NCI-H1048 (cell line): ENCODE measurements around the gene PLCL2.
A peak's percentile ranks its signal among the peaks of the same experiment; 100 is the strongest.

Source experiments
- DNase-seq: peaks from one replicate; lab custom pipeline; 2025; lab: John Stamatoyannopoulos, UW

Gene PLCL2

DNA sequence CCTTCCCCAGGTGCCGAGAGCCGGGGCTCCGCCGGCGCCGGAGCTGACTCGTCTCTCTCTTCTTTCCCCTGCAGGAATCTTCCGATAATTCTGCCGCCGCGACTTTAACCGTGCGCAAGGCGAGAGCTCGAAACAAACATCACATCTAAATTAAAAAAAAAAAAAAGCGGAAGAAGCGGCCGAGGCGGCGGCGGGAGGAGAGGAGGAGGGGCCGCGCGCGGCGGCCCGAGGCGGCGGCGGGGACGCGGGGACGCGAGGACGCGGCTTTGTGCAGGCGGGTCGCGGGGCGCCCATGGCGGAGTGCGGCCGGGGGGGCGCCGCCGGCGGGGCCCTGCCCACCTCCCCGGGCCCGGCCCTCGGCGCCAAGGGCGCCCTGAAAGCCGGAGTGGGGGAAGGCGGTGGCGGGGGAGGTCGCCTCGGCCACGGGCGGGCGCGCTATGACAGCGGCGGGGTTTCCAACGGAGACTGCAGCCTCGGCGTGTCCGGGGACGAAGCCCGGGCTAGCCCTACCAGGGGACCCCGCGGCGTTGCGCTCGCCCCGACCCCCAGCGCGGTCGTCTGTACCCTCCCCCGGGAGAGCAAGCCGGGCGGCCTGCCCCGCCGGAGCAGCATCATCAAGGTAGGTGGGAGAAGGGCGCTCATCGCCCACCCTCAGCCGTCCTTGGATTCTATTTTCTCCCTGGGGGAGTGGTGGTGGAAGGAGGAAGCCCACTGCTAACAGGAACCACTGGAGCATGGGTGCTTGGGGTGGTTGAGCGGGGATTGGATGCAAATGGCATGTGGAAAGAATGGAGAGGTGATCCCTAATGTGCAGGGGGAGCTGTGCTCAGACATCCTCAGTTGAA, at the start of gene PLCL2:
TSS of gene PLCL2 (plus strand) at position 208 of the 845 bp plus-strand sequence. CDS start at position 293, 85 bp downstream.
- DNase-seq, result no peak

DNA sequence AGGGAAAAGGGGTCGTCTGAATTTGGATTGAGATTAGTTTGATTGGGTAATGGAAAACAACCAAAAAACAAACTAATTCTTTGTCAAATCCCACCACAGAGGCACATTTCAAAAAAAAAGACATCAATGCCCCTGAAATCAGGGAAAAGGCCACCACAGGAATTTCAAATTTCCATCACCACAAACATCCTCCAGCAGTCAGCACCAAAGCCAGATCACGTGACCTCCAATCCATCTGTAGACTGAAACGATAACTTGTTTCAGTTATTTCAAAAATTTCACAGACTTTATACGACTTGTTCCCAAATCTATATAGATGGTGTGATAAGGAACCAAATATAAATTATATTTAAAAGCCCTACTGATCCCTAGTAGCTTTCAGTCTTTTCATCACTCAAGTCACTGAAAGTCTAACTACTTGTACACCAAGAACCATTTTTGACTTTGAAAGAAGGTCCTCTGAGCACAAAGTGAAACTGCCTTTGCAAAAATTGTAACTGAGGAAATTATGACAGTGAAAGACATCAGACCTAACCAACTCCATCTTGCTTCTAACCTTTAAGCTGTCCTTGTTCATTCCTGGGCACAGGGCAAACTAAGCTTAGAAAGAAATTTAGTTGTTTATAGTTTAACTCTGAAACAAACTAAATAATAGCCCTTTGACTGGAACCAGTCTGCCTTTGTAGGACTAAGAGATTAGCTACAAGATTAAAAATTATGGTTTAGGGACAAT, 48.1 kb upstream of the PLCL2 start:
- DNase-seq, result no peak

DNA sequence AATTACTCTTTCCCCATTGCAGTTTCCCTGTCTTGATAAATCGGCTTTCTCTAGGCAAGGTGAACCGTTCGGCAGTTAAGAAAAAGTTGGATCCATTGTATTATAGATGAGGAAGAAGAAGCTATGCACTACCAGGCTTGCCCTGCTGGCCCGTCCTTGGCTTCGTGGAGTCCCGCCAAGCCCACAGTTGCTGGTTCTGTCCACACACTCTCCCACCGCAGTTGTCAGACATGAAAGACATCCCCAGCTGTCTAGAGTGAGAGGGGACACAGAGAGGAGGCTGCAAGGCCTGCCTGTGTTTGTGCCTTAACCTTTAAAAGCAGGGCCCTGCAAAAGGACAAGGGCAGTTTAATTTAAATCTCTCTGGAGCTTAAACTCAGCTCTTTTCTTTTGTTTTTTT, 47.2 kb upstream of the PLCL2 start:
- DNase-seq, result no peak

DNA sequence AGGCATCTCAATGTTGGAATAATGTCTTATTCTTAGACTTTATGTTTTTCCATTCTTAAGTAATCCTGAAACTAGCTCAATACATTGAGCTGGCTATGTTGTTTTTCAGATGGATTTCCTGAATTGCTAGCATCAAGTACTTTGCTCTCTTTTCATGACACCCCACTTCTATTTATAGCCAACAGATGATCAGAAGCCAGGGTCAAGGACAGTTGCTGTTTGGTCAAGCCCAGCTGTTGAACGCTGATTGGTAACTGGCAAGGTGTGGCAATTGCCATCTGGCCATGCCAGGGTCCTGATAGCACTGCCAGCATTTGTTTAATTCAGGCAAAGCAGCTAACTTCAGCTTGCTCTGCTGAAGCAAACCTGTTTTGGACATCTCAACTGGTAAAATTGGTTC, 46.2 kb upstream of the PLCL2 start:
- no peak for DNase-seq

DNA sequence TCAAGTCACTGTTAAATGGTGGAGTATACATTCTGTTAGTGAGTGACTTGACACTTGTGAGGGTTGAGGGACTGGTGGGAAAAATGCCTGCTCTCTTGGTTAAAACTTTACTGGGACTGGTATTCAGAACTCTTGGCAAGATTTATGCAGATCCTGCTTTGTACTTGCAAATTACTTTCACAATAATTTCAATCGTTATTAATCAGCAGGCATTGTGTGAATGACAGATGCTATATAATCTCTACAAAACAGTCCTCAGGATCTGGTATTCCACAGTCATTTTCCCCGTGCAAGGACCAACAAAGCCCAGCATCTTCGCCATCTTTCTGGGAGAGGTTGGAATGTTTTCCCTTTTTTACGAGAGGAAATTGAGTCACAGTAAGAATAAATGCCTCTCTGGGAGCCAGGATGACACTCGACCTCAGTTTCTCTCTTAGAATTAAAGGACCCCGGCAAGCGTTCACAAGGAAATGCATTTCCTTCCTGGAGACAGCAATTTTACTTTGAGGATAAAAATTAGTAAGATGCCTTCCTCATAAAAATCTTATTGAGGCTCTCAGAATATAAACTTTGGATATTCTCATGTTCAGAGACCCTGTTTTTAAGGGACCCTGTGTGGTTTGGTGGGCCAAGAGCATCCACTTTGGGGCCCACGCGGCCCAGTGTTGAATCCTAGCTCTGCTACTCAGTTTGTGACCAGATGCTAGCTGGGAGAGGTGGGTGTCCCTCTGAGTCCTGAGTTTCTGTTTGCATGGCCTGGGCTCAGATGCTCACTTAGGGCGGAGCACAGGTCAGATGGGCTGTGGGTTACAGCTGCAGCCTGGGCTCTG, 45.3 kb upstream of the PLCL2 start:
- DNase-seq, result no peak

DNA sequence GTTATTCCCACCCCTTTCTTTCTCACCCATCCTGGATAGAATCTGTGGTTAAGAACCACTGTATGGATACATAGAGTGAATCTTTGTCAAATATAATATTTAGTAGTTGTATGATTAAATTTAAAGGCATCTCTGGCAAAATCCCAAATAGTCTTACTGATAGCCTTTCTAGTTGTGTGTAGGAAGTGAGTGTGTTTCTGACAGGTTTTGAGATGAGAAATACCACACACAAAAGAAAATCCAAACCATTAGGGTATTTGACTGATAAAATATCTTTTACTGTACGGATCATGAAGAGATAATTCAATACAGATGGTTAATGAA, 44.7 kb upstream of the PLCL2 start:
- no peak for DNase-seq

DNA sequence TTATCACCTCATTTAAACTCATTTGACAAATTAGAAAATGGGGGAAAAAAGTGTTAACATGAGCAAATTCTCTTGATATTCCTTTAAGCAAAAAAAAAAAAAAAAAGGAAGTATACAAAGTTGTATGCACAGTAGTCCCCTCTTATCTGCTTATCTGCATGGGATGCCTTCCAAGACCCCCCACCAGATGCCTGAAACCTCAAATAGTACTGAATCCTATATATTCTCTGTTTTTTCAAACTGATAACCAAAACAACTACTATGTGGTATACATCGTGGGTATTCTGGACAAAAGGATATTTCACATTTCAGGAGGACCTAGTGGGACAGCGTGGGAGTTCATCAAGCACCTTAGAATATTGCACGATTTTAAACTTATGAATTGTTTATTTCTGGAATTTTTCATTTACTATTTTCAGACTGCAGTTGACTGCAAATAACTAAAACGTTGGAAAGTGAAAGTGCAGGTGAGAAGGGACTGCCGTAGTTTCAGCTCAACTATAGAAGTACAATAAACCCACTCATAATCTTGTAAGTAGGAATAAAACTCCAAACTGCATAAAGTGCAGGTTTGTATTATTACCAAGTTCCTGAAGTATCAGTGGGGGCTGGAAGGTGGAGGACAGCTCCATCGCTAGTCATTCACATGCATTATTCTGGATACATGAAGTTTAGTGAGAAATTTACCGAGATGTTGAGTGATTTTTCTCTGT, 43.6 kb upstream of the PLCL2 start:
- no peak for DNase-seq

DNA sequence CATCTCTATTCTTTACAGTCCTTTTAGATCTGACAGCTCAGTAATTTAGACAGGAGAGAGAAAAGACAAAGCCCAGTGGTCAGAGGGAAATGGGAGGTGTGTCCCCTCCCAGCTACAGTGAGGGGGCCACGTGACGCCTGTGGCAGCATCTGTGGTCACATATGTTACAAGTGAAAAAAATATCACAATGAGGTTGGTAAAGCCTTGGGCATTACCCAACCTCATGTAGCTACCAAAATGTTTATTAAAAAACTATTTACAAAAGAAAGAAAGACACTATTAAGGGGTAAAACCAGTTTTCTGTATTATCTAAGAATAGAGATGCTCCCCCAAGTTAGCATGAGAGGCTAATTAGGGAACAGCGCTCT, 42.9 kb upstream of the PLCL2 start:
- DNase-seq, result no peak

DNA sequence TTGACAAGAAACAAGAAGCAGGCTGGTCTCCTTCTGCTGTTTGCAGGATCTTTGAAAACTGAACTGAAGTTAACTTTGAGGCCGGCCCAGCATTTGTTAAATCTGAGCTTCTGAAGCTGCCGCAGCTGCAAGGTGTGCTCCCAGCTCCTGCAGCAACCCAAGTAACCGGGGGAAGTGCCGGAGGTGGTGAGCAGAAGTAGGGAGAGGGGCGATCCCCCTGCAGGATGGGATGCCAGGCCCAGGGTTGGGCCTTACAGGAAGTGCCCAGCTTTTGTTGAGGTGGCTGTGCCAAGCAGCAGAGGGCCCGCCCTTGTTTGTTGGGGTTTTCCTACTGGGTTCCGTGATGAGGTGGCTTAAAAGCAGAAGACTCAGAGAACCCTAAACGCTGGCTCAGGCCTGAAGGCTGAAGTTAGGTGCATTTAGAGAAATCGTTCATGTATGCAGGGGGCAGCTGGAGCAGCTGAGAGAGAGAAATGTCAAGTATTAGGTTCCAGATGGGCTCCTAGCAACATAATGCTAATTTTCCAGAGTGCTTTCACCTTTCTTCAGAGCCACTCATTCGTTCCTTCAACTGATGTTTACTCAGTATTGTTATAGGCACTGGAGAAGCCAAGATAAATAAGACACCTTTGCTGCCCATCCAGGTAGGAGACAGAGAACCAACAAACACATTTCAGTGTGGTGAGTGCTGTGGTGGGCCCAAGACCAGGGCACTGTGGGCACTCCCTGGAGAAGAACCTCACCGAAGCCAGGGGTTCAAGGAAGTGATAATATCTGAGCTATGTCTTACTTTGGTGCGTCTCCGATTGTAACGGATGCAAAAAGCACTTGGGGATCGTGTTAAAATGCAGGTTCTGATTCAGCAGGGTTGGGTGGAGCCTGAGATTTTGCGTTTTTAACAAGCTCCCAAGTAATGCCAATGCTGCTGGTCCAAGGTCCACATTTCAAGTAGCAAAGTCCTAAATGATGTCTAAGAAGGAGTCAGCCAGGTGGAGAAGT, 42.2 kb upstream of the PLCL2 start:
- DNase-seq, result no peak

DNA sequence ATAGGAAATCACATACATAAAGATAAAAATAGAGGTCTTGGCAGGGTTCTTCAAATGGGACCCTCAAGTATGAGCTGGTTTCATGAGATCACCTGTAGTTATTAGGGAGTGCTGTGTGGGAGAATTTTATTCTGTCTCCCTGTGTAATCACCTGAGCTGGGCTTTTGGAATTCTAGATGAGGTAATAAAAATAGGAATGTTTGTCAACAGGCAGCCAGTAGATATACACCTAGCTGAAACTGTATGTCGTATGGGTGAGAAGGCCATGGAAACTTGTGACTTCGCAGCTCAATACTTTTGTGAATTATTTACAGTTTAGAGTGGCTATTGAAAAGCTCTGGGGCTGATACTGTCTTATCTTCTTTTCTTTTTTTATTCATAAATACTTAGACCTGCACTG, 40.5 kb upstream of the PLCL2 start:
- DNase-seq, result no peak

DNA sequence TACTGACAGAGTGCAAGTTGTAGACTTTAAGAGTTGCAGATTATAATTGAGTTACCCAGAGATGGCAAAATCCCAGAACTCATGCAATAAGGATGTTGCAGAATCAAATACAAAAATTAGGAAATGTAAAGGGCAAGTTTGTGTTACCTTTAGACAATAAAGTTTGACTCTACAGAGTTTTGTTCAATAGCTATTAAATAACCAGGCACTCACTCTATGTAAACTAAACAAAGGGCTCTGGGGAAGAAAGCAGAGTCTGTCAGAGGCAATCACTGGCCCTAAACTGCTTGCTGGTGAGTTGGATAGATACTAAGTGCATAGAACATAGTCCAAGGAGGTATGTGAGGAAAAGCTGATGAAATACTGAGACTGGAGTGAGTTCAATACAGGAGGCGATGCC, 40.0 kb upstream of the PLCL2 start:
- no peak for DNase-seq

DNA sequence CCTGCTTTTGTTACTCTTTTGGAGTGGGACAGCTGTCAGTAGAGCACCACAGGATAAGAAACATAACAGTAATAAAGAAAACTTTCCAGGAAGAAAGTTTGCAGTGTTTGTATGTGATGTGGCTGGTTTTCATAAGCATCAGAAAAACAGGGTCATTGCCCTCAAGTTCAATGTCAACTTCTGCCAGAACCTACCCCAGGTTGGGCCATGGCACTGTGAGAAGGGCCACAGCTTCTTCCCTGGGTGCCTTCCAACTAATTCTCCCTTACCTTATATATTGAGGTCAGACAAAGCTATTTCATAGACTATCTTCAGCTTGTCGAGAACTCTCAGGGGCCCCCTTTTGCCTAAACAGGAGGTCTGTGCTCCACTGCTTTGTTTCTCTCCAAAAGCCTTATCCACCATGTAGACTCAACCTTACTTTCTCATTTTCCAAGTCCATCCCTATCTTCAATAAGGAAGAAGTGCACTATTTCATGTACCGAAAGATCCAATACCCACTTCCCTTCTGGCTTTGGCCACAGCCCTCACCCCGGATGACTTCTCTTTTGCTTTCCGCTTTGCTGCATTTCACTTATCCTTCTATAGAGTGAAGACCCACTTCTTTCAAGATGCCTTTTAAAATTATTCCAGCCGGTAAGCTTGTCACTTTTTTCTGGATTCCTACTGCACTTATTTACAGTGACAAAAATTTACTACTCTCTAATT, 38.2 kb upstream of the PLCL2 start:
- no peak for DNase-seq

DNA sequence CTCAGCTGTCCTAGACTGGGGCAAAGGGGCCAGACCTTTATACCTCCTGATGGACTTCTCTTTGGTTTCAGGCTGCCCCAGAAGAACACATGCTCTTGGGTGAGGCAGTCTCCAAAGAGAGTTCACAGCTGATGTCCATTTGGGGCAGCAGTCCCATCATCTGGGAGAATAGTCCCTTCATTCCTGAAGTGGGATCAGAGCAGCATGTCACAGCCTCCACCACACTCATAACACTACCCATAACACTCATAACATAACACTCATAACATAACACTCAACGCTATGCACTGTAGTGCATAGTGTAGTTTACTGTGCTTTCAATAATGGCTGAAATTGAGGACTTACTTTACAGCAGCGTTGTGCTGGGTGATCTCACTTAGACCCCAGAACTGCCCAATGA, 36.7 kb upstream of the PLCL2 start:
- DNase-seq, result no peak

DNA sequence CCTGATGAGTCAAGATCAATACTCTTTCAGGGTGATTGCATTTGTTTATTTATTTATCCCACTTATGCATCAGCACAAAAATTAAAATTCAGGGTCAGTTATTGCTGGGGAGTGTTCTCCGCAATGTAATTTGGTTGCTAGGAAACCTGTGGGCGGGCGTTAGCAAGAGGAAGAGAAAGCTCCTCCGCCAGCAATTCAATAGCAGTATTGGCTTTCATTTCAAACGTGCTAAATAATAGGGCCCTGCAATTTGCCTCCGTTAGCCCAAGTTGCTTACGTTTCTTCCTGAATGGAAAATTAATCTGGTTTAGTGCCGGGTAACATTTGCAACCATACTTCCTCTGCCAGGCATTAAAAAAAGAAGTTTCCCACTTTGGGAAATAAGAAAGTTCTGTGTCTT, 35.5 kb upstream of the PLCL2 start:
- DNase-seq, result peak; percentile 7

DNA sequence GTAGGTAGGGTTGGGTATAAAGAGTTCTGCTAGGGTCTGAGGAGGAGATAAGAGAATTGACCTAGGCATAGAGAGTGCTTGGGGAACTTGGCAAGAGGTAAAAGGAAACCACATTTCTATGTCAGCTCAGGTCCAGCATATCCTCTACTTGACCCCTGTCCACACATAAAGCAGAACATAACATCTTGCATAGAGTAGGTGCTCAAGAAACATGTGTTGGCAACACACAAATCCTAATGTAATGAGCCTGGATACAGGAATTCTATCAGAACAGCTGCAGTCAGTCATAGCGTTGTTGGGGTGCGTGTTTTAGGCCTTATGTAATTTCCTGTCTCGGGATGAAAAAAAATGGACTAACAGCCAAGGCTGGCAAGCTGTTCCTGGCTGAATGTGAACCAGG, 35.0 kb upstream of the PLCL2 start:
- no peak for DNase-seq

DNA sequence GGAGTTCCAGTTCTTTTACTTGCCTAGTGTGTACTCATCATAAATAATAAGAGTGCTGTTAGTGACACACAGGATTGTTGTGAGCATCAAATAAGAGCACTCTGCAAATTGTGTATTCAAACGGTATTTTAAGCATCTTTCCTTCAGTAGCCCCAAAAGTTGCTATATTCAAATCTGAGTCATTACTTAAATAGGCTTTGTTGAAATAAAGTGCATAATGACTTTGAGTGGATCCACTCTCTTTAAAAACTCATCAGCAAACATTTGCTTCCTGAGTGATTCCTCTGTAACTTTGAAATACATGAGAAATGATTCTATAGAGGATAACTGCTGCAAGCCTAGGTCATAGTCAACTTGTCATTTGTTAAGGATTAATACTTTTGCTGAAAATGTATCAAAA, 29.3 kb upstream of the PLCL2 start:
- no peak for DNase-seq

DNA sequence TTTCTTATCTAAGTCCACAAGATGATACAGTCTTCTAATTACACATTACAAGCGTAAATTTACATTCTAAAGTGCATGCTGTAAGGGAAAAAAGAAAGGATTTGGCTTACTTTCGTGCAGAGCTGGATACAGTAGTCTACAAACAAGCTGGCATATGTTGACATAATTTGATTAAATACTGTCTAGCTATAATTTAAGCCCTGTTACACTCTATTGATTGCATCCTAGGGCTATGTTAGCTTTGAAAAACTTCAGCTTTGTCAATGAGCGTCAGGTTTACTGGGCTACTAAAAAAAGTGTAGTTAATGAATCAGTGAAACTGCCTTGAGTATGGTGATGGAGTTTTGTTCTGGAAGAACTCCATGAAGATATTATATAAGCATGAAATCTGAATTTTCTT, 24.5 kb upstream of the PLCL2 start:
- no peak for DNase-seq

DNA sequence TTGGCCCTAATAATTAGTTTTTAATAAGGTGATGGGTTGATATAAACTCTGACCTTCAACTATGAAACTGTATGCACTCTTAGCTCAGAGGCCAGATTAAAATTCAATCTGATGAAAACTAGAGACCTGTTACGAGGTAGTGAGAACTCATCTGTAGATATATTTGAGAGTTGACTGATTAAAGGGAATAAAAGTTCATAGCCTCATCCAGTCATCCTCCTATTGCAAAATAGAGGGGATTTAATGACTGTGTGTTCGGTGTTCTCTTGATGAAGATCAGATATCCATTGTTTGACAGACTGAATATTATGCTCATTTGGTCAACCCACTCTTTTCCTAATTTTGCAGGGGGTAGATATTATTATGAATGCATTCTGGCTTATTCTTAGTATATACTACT, 23.3 kb upstream of the PLCL2 start:
- DNase-seq, result no peak

DNA sequence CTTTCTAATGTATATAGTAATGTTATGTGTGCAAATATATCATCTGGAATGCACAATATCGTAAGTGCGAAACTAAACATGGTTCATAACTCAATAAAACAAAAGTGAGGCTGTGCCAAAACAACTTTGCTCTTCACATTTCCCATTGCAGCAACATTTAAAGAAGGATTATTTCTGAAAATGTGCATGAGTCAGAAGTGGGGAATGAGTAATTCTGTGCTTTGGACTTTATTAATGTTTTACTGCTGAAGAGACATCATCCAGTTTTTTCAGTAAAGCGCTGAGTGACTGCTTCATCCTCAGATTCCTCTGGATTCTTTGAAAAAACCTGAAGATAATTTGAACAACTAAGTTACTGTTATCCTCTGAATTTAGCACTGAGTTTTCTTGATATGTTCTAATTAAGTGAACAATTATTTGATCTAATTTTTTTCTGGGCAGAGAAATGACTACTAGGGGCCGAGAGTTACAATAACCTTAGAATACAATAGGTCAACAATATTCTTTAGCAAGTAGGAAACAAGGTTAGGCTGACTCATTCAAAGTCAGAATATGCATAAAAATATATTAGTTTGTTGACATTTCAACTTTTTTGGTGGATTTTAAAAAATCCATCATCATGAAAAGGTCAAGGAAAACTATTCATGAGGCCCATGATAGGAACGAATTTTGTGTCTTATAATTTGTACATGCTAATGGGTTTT, 20.0 kb upstream of the PLCL2 start:
- no peak for DNase-seq

DNA sequence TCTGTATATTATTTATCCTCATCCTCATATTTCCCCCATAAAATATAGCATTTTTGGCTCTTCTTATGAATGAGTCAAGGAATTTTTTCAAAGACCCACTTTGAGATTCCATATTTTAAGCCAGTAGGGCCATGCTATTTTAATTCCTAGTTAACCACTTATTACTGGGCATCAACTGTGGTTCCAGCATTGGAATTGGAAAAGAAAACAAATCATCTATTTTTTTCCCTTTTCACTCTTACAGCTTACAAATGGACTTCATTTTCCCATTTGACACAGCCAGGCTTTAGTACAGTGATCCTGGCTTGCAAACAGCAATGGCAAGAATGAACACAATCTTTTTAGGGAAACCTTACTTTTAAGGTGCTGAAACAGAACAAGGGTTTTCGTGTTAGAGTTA, 19.4 kb upstream of the PLCL2 start:
- DNase-seq, result no peak
